ENCODE results near the gene DAZAP1.

Gene DAZAP1

GRCh38 chr19:1386945-1387683, 20.3 kb upstream of the DAZAP1 start:
- no peak for ATAC-seq
- TF ChIP-seq ZNF565 (CRISPR knock-in tag; conservative IDR thresholded peaks at IDR 0.05; ENCODE audit: low read depth) (no peak), ZFP30 (CRISPR knock-in tag; IDR thresholded peaks at IDR 0.05) (no peak), ISL1 (CRISPR knock-in tag; IDR thresholded peaks at IDR 0.05) (no peak), SNAI2 (CRISPR knock-in tag; IDR thresholded peaks at IDR 0.05) (no peak)

DNA sequence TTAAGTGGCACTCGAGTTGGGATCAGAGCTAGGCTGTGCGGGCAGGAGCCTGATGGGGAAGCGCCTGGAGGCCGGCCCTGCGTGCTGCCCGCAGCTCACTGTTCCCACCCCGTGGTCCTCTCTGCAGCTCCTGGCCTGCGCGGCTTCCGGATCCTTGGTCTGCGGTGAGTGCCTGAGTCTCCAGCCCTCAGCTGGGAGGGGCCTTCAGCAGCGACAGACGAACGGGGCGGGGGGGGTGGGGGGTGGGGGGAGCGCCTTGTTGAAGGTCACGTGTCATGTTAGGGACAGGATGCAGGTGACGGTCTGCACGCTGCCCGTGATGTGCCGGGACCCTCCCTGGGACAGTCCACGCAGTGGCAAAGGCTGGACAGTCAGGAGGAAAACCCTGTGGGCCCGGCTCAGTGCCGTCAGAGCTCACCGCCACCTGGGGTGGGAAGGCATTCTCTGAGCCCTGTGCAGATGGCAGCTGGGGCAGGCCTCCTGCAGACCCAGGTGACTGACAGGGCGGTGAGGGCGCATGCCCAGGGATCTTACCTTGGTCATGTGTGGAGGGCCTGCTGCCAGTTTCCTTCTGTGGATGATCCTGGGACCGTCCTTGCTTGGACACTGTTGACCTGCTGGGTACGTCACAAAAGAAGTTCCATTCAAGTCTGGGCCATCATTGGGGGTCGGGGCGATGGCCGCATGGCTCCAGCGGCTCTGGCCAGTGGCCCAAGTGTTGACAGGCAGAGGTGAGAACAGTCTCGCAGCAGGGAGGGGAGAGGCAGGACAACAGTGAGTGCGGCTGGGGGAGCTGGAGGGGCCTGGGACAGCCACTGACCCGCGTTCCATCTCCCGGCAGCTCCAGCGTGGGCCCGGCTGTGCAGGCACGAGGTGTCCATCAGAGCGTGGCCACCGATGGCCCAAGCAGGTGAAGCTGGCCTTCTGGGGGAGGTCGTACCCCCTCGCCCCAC, 19.4 kb upstream of the DAZAP1 start:
- TF ChIP-seq ARNTL (CRISPR knock-in tag; IDR thresholded peaks at IDR 0.05; ENCODE audit: borderline replicate concordance, low read depth) (no peak), ZC3H10 (CRISPR knock-in tag; IDR thresholded peaks at IDR 0.05) (no peak), OSR1 (CRISPR knock-in tag; IDR thresholded peaks at IDR 0.05) (no peak), CSDC2 (CRISPR knock-in tag; IDR thresholded peaks at IDR 0.05) (no peak), TOX (CRISPR knock-in tag; IDR thresholded peaks at IDR 0.05; ENCODE audit: borderline replicate concordance) (no peak), BACH2 (CRISPR knock-in tag; IDR thresholded peaks at IDR 0.05; ENCODE audit: borderline replicate concordance) (no peak), ZFP3 (CRISPR knock-in tag; IDR thresholded peaks at IDR 0.05) (no peak)
- no peak for ATAC-seq

- no peak for ATAC-seq
- TF ChIP-seq TSHZ2 (CRISPR knock-in tag; IDR thresholded peaks at IDR 0.05) (no peak), ZNF70 (CRISPR knock-in tag; IDR thresholded peaks at IDR 0.05) (no peak), ZC3H10 (CRISPR knock-in tag; IDR thresholded peaks at IDR 0.05) (no peak), ZNF565 (CRISPR knock-in tag; conservative IDR thresholded peaks at IDR 0.05; ENCODE audit: low read depth) (no peak), RARB (CRISPR knock-in tag; IDR thresholded peaks at IDR 0.05) (no peak)
- TF ChIP-seq, protein P1, sequence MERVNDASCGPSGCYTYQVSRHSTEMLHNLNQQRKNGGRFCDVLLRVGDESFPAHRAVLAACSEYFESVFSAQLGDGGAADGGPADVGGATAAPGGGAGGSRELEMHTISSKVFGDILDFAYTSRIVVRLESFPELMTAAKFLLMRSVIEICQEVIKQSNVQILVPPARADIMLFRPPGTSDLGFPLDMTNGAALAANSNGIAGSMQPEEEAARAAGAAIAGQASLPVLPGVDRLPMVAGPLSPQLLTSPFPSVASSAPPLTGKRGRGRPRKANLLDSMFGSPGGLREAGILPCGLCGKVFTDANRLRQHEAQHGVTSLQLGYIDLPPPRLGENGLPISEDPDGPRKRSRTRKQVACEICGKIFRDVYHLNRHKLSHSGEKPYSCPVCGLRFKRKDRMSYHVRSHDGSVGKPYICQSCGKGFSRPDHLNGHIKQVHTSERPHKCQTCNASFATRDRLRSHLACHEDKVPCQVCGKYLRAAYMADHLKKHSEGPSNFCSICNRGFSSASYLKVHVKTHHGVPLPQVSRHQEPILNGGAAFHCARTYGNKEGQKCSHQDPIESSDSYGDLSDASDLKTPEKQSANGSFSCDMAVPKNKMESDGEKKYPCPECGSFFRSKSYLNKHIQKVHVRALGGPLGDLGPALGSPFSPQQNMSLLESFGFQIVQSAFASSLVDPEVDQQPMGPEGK (CRISPR knock-in tag; IDR thresholded peaks at IDR 0.05; ENCODE audit: borderline replicate concordance), result no peak
These were observed 18.8 kb upstream of the DAZAP1 start for GRCh38 chr19:1388637-1389026.

- TF ChIP-seq ZFP30 (CRISPR knock-in tag; IDR thresholded peaks at IDR 0.05) (no peak), TOX (CRISPR knock-in tag; IDR thresholded peaks at IDR 0.05; ENCODE audit: borderline replicate concordance) (no peak), TSHZ2 (CRISPR knock-in tag; IDR thresholded peaks at IDR 0.05) (no peak), ZNF565 (CRISPR knock-in tag; conservative IDR thresholded peaks at IDR 0.05; ENCODE audit: low read depth) (no peak), GLIS3 (CRISPR knock-in tag; IDR thresholded peaks at IDR 0.05) (no peak), TCF4 (CRISPR knock-in tag; IDR thresholded peaks at IDR 0.05; ENCODE audit: borderline replicate concordance) (no peak), ARNTL (CRISPR knock-in tag; IDR thresholded peaks at IDR 0.05; ENCODE audit: borderline replicate concordance, low read depth) (no peak), ZC3H10 (CRISPR knock-in tag; IDR thresholded peaks at IDR 0.05) (no peak), CSDC2 (CRISPR knock-in tag; IDR thresholded peaks at IDR 0.05) (no peak), SNAI2 (CRISPR knock-in tag; IDR thresholded peaks at IDR 0.05) (no peak), ZNF70 (CRISPR knock-in tag; IDR thresholded peaks at IDR 0.05) (no peak), ZFP3 (CRISPR knock-in tag; IDR thresholded peaks at IDR 0.05) (no peak), ISL1 (CRISPR knock-in tag; IDR thresholded peaks at IDR 0.05) (no peak), ESRRG (CRISPR knock-in tag; IDR thresholded peaks at IDR 0.05) (no peak)
- TF ChIP-seq, protein P1 (CRISPR knock-in tag; IDR thresholded peaks at IDR 0.05; ENCODE audit: borderline replicate concordance), result no peak
- TF ChIP-seq, protein P2, sequence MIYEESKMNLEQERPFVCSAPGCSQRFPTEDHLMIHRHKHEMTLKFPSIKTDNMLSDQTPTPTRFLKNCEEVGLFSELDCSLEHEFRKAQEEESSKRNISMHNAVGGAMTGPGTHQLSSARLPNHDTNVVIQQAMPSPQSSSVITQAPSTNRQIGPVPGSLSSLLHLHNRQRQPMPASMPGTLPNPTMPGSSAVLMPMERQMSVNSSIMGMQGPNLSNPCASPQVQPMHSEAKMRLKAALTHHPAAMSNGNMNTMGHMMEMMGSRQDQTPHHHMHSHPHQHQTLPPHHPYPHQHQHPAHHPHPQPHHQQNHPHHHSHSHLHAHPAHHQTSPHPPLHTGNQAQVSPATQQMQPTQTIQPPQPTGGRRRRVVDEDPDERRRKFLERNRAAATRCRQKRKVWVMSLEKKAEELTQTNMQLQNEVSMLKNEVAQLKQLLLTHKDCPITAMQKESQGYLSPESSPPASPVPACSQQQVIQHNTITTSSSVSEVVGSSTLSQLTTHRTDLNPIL (CRISPR knock-in tag; IDR thresholded peaks at IDR 0.05; ENCODE audit: low read depth), result no peak
- ATAC-seq, result no peak
These were observed 18.1 kb upstream of the DAZAP1 start for GRCh38 chr19:1389033-1389940.
